Measurements from ENCODE around the gene FIZ1.
"Not testable (repeated sequence)": the region's sequence is repeated elsewhere in the genome, so short reads cannot be mapped to it uniquely, and the experiment has no call there.

The FIZ1 gene

DNA sequence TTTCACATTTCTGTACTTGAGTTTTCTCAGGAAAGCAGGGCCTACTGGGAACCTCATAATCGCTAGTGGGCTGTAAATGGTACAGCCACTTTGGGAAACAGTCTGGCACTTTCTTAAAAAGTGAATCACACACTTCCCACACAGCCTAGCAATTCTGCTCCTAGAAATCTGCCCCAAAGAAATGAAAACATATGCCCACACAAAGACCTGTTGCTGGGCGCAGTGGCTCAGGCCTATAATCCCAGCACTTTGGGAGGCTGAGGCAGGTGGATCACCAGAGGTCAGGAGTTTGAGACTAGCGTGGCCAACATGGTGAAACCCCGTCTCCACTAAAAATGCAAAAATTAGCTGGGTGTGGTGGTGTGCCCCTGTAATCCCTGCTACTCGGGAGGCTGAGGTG is 29.8 kb downstream of the FIZ1 start:
- not testable (repeated sequence) for DNase-seq (ENCODE audit: low spot score)

DNA sequence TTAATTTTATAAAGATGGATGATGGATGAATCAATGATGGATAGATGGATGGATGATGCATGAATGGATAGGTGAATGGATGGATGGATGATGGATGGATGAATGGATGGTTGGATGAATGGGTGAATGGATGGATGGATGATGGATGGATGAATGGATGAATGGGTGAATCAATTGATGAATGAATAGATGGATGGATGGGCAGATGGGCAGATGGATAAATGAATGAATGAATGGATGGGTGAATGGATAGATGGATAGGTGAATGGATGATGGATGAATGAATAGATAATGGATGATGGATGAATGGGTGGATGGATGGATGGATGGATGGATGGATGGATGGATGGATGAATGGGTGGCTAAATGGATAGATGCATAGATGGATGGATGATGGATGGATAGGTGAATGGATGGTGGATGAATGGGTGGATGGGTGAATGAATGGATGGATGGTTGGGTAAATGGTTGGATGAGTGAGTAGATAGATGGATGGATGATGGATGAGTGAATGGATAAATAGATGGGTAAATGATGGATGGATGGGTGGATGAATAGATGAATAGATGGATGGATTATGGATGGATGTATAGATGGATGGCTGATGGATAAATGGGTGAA is 31.5 kb downstream of the FIZ1 start:
- no peak for DNase-seq (ENCODE audit: low spot score)

DNA sequence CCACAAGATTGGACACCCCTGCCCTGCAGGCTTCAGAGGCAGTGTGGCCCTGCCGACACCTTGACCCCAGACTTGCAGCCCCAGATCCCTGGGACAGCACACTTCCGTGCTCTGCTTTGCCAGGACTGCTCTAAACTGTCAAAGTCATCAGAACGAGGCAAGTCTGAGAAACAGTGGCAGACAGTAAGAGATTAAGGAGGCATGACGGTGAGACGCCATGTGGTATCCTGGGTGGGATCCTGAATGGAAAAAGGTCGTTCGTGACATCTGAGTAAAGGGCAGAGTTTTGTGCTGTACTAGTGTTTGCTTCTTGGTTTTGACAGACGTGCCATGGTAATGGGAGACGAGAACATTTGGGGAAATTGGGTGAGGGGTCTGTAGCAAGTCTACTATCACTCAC is 32.5 kb downstream of the FIZ1 start:
- DNase-seq (ENCODE audit: low spot score), result no peak

DNA sequence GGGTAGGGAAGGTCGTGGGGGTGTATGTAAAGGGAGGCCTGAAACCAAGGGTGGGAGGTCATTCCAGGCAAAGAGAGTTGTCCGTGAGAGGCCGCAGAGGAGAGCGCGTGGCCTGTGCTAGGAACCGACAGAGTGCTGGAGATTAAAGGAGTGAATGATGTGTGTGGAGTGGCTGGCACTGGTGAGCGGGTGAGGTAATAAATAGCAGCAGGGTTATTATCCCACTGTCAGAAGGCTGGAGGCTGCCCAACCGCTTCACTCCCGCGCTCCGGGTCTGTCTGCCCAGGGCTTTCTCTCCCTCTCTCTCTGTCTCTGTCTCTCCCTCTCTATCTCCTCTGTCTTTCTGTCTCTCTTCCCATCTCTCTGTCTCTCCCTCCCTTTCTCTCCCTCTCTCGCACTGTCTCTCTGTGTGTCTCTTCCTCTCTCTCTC is 36.0 kb downstream of the FIZ1 start:
- DNase-seq (ENCODE audit: low spot score), result no peak

DNA sequence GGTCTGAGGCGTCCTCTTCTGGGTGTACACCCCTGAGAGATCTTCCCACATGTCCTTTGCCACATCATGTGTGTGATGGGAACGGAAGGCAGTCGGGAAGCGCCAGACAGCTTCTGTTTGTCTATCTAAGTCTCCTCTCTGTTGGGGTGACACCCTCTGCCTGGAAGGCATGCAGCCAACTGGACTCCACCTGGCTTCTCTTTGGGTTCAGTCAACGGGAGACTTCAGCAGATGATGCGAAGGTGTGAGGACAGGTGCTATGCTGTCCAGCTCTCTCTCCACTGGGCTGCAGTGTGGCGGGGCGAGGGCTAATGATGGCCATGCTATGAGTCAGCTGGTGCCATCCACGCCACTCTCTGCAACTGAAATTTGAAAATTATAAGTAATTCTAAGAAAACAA is 39.6 kb downstream of the FIZ1 start:
- DNase-seq (ENCODE audit: low spot score), result no peak

DNA sequence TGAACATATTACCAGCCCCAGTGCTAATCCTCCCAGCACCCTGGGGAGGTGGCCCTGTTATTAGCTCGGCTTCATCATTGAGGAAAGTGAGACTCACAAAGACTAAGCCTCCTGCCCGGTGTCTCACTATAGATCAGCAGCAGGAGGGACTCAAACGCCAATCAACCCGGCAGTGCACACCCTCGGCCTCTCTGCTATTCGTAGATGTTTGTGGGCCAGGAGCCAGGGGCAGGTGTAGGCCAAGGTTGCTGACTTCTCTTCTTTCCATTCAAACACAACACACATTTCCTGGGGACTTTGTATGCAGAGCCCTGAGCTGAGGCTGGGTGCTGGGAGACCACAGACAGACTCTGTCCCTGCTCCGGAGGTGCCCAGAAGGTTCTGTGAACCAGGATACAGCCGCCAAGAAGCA is 44.6 kb downstream of the FIZ1 start:
- DNase-seq (ENCODE audit: low spot score), result no peak

DNA sequence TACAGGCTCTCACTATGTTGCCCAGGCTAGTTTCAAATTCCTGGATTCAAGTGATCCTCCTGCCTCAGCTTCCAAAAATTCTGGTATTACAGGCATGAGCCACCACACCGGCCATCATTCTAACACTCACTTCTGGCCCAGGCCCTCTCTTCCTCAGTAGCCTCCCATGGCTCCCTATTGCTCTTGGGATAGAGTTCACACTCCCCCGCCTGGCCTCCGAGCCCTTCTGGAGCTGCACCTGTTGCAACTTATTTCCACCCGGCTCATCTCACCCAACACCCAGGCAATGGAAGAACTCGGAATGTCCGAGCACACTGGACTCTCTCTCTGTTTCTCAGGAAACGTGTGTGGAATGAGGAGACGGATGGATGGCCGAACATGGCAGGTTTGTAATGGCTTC is 45.0 kb downstream of the FIZ1 start:
- DNase-seq (ENCODE audit: low spot score), result no peak

DNA sequence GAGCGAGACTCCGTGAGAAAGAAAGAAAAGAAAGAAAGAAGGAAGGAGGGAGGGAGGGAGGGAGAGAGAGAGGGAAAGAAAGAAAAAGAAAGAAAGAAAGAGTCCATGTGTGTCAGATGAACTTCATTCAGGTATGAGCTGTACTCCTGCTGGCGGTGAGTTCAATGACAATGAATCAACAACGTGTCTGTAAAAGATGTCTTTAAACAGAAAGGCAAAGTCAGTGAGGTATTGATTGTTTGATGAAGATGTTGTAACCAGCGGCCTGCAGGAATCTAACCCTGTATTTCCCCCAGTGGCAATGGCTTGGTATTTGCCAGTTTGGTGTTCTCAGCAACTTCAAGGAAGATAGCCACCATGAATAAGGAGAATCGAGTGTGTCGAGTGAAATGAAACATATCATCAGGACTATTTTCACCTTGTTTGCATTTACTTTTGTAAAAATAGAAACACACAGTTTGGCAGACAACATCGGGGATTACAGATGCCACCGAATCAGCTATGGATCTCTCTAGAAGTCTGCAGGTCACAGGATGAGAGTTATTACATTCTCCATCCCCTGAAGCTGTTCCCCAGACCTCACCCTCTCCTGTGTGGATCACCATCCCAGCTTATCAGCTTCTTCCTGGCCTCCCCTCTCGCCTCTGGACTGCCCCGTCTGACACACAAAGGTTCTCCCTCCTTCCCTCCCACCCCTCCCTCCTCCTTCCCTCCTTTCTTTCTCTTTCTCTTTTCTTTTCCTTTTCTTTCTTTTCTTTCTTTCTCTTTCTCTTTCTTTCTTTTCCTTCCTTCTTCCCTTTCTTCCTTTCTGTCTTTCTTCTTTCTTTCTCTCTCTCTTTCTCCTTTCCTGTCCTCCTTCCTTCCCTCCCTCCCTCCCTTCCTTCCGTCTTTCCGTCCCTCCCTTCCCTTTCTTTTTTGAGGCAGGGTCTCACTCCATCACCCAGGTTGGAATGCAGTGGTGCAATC is 45.8 kb downstream of the FIZ1 start:
- no peak for DNase-seq (ENCODE audit: low spot score)

DNA sequence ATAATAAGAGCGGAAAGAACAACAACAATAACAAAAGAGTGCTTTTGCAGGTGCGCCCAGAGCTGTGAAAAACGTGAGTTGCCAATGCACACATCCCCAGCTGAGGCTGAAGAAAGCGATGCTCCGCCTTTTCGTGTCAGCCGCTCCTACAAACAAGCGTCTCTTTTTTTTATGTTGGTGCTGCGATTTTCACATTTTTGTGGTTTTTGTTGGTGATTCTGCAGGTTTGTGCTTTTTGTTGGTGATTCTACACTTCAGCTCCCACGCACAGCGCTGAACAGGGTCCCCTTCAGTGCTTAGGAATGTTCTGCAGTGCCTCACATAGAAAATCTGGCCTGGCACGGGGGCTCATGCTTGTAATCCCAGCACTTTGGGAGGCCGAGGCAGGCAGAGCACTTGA is 46.7 kb downstream of the FIZ1 start:
- DNase-seq (ENCODE audit: low spot score), result no peak

DNA sequence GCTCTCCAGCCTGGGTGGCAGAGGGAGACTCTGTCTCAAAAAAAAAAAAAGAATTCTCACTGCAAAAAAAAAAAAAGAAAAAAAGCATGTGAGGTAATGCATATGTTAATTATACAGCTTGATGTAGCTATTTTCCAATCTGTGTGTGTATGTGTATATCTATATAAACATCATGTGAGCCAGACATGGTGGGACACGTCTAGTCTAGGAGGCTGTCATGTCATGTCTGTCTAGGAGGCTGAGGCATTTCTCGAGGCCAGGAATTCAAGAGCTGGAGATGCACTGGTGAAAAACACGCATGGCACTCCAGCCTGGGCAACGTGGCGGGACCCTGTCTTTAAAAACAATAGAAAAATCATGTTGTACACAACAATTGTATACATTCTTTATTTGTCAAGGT is 47.1 kb downstream of the FIZ1 start:
- DNase-seq (ENCODE audit: low spot score), result no peak

DNA sequence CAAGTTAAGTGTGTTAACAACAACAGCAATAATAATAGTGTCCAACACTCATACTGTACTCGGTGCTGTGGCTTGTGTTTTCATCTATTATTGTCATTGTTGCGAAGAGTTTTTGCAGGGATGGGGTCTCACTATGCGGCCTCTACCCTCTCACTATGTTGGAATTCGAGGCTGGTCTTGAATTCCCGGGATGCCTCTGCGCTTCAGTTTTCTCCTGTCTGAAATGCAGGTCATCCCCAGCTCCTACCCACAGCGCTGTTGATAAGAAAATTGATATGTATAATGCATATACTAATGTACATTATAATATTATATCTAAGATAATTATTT is 49.0 kb downstream of the FIZ1 start:
- no peak for DNase-seq (ENCODE audit: low spot score)

DNA sequence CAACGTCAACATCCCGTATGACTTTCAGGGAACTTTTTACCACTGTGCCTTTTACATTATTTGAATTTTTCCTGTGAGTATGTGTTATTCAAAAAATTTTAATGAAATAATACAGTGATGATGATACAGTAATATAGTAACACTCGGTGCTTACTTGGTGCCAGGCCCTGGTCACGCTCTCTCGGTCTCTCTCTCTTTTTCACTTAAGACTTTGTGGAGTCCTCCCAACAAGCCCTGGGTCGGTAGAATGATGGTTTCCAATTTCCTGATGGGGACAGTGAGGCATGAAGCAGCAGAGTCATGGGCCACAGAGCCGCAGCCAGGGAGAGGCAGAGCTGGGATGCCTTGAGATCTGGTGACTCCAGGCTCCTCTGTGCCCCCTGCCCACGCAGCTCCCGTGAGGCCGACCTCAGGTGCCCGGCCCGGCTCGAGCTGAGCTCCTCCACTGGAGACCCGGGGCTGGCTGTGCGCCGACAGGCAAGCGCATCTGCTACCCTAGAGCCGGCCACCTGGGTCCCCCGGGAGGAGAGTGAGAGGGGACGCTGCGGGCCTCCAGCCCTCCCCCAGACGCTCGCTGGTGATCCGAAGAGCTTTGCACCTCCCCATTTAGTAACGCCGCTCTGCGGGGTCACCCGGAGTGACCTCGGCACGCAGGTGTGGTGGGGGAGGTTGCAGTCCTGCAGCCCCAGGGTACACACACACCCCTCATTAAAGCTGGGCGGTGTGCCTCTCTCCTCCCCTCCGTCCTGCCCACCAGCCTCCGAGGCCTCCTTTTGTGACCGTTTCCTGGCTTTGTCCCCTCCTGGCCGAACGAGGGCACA is 49.6 kb downstream of the FIZ1 start:
- no peak for DNase-seq (ENCODE audit: low spot score)

DNA sequence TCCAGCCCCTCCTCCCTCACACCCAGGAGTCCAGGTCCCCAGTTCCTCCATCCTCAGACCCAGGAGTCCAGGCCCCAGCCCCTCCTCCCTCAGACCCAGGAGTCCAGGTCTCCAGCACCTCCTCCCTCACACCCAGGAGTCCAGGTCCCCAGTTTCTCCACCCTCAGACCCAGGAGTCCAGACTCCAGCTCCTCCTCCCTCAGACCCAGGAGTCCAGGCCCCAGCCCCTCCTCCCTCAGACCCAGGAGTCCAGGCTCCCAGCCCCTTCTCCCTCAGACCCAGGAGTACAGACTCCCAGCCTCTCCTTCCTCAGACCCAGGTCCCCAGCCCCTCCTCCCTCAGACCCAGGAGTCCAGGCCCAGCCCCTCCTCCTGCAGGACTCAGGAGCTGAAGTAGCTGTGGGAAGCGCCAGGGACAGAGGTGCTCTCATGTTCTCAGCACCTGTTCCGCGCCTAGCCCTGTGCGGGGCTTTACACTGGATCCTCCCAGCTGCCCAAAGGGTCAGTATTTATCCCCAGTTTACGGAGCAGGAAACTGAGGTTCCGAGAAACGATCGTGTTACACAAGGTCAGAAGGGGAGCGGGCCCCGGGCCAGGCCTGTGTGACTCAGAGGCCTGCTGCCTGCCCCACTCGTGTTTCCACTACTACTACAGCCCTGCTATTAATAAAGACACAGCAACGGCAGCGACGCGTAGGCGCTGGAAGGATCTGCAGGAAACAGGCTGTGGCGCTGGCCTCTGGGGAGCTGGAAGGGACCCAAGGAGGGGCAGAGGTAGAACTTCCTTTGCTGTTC is 52.3 kb downstream of the FIZ1 start:
- no peak for DNase-seq (ENCODE audit: low spot score)

DNA sequence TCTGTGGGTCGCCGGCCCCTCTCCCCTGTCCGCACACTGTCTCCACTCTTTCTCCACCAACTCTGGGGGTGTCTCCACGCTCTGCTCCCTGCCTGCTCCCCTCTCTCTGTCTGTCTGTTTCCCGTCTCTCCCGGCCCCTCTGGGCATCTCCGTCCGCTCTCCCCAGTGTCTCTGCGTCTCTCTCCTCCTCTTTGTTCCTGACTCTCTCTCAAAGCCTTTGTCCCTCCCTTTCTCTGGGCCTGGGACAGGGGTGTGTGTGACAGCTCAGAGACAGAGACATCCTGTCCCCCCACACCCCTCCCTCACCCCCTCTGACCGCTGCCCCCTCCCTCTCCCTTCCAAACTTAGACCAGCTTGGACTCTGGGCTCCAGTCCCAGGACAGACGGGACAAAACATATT is 53.3 kb downstream of the FIZ1 start:
- no peak for DNase-seq (ENCODE audit: low spot score)

DNA sequence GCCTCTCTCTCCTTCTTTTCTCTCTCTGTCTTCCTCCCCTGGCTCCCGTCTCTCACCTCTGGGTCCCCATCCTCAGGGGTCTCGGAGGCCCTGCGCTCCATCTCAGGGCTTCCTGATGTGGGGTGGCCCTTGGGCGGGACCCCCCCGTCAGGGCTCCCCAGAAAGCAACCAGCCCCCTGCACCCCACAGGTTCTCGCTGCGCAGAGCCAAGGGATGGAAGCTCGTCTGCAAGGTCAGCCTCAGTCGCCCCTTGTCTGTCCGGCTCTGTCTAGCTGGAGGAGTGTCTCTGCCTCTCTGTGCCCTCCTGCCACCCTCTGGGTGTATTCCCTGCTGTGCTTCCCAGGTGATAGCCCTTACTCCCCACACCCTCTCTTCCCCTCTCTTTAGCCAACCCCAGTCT is 53.9 kb downstream of the FIZ1 start, which contains the start of gene SBK3:
Gene SBK3, minus strand, starts transcription at position 101 of the 400 bp plus-strand sequence. Its CDS starts 0 bp downstream, at position 101.
- DNase-seq (ENCODE audit: low spot score), result no peak

DNA sequence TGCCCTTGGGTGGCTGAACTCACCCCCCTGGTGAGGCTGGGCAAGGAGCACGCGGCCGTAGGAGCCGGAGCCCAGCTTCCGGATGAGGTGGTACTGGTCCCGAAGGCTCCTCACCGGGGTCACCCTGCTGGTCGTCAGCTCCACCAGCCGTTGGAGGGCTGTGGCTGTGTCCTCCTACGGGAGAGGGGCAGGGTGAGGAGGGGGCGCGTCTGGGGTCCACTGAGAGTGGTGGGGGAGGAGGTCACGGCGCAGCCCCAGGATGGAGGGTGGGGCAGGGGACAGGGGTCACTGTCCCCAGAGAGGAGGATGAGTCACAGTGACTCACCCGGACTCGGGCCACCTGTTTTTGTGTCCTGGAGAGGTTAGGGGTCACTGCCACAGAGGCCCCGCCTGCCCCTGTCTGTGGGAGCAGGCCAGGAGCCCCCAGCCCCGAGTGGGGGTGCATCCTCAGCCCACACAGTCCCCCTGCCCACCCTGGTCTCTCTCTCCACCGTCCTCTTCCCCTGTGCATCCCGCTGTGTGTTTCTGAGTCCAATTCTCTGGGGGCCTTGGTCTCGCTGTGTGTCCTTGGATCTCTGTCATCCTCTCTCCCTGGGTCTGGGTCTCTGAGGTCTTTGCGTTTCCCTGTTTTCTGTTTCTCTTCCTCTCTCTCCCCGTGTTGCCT is 54.4 kb downstream of the FIZ1 start:
- no peak for DNase-seq (ENCODE audit: low spot score)

DNA sequence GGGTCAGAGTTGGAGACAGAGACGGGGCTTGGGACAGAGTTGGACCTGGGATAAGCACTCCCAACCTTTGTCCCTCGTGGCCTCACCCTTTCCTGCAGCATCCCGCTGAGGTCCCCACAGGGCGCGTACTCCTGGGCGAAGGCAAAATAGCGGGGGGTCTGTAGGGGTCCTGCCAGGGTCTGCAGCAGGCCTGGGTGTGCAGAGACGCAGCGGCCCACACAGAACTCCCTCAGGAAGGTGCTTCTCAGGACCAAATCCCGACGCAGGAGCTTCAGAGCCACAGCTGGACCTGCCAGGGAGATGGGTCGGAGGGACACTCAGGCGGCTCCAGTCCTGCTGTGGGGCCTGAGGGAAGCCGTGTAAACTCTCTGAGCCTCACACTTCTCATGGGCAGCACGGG is 55.3 kb downstream of the FIZ1 start:
- no peak for DNase-seq (ENCODE audit: low spot score)

DNA sequence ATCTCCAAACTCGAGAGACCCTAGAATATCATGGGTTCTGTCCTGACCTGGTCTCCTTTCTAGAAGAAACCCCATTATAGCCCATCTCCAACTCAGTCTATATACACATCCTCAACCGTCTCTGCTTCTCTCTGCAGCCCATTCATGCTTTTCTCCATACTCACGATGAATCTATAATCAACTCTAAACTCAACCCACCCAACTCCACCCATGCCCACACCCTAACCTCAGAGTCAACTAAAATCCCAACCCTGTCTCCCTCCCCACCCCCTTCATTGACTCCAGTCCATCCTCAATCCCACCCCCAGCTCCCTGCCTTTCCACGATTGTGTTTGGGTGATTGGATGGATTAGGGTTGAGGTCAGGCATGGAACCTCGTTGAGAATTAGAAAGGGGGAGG is 55.8 kb downstream of the FIZ1 start:
- DNase-seq (ENCODE audit: low spot score), result no peak

DNA sequence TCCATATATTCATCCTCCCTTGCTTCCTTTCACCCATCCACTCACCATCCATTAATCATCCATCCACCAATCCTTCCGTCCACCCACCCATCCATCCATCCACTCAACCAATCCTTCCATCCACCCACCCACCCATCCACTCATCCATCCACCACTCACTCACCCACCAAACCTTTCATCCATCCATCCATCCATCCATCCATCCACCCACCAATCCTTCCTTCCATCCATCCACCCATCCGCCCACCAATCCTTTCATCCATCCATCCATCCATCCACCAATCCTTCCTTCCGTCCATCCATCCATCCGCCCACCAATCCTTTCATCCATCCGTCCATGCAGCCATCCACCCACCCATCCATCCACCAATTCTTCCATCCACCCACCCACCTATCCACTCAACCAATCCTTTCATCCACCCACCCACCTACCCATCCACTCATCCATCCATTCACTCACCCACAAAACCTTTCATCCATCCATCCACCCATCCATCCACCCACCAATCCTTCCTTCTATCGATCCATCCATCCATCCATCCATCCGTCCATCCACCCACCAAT is 56.9 kb downstream of the FIZ1 start:
- DNase-seq (ENCODE audit: low spot score), result no peak

All from hematopoietic multipotent progenitor cell treated with erythropoietin and hydrocortisone succinate and interleukin-3 and kit ligand, for 15 days (in vitro differentiated cells).